HG03378 (cell line): Measurements from ENCODE around the gene IRF4.
"Not testable (repeated sequence)": the region's sequence is repeated elsewhere in the genome, so short reads cannot be mapped to it uniquely, and the experiment has no call there.

Experiments used
- ATAC-seq: cut with Tn5 transposase; IDR thresholded peaks from one replicate; pipeline ENCODE4 v1.9.1; 2021; ENCODE audit warnings: mild to moderate bottlenecking, moderate library complexity; ENCODE audit not compliant: unreplicated experiment

Gene IRF4

DNA sequence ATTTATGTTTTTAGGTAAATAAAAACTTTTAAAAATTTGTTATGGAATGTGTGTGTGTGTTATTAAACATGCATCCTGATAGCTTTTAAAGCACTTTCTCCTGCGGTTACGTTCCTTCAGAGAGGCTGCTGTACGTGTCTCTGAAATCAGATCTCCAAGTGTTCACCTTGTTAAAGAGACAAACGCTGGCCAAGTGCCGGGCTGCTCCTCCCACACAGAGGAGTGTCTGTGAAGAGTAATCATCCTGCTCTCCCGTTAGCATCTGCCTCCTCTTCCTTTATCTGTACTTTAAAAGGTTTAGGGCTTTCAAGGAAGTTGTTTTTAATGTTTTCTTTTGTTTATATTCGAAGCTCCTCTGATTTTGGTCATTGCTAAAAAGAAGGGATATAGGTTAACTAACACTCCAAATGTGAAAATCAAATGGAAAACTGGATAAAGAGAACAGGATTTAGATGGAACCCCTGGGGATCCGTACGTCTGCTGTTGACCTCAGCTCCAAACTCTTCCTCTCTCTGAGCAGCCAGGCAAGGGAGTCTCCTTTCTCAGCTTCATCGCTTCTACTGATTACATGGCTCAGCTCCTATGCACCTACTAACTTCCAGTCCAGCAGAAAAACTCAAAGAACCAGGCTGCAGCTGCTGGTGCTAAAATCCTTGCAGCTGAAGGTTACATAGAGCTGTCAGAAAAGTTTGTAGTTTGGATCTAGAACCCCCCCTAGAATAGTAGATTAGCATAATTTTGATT is 20.0 kb downstream of the IRF4 start:
- no peak for ATAC-seq

DNA sequence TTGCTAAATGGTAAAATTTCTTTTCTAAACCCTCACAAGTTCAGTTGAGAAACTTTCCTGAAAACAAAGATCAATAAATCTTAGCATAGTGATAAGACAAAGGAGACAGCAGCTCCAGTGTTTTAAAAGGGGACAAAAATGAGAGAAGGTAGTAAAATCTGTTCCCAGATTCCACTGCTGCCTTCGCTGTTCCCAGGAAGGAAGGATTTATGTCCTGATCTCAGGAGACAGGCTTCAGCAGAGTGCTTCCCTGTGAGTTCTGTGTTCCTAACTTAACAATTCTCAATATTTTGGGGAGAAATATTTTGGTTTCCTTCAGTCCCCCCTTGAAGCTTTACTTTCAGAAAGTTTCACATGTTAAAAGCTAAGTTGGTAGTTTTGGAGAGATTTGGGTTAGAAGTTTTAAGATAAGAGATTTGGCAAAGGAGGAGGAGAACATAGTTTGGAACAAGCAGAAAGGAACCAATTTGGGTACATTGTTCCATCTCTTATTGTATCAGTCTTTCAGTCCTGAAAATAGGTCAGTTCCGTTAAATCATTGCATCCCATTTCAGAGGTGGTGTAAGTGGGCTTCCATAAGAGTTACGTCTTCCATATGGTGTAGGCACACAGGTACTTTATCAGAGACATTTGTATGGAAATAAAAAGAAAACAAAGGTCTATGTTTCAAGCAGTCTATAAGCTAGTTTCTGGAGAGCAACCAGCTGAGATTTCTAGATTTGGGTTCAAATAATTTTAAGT is 20.8 kb downstream of the IRF4 start:
- ATAC-seq, result no peak

DNA sequence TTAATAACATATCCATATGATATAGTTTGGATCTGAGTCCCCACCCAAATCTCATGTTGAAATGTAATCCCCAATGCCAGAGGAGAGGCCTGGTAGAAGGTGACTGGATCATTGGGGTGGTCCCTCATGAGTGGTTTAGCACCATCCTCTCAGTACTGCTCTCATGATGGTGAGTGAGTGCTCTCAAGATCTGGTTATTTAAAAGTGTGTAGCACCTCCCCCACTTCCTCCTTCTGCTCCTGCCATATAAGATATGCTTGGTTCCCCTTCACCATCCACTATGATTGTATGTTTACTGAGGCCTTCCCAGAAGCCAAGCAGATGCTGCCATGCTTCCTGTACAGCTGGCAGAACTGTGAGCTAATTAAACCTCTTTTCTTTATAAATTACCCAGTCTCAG is 22.9 kb downstream of the IRF4 start:
- no peak for ATAC-seq

DNA sequence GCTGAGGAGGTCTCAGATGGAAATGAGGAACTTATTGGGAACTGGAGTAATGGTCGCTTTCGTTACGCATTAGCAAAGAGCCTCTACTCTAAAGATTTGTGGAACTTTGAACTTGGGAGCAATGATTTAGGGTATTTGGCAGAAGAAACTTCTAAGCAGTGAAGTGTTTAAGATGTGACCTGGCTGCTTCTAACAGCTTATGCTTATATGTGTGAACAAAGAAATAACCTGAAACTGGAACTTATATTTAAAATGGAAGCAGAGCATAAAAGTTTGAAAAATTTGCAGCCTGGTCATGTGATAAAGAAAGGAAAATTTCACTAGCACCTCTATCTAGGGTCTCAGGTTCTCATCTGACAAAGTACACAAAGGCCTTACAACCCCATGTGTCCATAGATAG is 23.5 kb downstream of the IRF4 start:
- no peak for ATAC-seq

DNA sequence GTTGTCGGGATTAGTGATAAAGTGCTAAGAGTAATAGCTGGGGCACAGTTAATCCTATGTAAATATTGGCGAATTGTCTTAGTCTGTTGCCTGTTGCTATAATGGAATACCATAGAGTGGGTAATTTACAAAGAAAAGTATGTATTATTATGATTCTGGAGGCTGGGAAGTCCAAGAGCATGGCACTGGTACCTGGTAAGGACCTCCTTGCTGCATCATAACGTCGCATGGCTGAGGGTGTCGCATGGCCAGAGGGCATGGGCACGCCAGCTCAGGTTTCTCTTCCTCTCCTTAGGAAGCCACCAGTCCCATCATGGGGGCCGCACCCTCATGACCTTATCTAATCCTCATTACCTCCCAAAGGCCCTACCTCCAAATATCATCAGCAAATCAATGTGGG is 29.7 kb downstream of the IRF4 start:
- no peak for ATAC-seq

DNA sequence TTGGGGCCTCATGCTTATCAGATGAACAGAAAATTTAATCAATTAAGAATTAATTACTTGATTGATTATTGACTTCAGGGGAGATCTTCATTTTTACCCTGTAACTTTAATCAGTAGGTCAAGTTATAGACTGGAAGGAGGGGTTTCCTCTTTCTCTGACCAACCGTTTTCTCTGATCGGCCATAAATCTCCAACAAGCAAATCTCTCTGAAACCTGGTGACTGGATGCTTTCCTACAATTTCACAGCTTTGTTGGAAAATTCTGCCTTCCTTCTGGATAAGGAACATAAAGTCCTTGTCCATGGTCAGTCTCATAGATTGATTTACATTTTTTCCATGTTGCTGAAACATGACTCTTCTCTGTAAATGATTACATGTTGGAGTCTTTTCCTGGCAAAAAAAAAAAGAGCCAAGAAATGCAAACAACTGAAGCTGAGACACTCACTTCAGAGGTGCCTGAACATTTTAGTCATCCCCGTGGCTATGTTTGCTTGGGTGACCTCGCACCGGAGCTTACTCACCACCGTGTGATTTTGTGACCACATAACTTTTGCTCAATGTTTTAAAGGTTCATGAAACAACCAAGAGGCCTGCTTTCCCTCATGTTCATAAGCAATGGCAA is 31.0 kb downstream of the IRF4 start:
- peak; percentile 81 for ATAC-seq

DNA sequence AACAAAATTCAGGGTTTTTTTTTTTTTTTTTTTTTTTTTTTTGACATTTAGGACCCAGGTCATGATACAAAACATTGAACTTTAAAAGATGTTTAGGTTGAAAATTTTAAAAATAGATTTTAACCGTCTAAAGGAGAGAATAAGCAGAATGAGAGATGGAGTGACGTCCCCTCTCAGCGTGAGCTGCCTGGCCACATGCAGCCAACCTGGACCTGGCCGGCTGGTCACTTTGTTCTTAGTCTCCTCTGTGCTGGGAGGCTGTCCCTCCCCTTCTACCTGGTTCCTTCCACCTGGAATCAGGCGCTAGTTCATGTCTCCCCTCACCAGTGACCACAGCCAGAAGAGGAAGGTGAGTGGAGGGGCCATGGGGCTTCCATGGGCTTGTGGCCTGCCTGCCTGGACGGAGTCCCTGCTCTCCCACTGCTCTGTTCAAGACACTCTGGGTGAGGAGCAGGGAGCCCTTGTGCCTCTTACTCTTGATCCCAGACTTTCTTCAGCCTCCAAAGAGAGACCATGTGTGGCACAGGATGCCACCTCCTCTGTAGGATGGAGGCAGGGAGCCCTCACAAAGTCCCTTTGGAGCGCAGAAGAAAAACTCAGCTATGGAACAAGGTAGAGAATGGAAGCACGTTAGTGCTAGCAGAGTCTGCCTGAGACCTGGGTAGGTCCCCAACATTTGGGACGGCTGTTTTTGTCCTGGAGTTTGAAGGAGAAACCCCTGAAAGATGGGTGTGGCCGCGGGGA is 31.7 kb downstream of the IRF4 start:
- ATAC-seq, result no peak

DNA sequence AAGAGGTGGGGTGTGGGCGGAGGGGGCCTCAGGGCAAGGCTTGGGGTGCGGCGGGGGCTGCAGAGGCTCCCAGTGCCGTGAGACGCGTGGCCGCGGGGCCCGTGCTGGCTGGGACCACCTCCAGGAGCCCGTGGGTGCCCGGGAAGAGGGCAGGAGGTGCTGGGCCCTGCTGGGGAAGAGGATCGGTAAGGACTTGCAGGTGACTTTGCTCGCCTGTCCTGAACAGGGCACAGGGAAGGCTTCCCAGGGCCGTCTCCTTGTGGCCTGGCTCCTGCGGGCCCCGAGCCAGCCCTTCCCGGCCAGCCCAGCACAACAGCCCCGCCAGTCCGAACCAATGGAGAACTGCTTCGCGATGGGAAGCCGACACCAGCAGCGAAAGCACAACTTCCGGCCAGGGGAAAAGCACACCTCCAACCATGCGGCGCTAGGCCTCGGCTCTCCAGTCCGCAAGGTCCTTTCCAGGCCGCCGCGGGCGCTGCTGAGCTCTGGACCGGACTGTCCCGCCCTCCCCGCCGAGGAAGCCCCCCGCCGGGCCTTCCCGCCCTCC is 32.3 kb downstream of the IRF4 start:
- ATAC-seq, result no peak

DNA sequence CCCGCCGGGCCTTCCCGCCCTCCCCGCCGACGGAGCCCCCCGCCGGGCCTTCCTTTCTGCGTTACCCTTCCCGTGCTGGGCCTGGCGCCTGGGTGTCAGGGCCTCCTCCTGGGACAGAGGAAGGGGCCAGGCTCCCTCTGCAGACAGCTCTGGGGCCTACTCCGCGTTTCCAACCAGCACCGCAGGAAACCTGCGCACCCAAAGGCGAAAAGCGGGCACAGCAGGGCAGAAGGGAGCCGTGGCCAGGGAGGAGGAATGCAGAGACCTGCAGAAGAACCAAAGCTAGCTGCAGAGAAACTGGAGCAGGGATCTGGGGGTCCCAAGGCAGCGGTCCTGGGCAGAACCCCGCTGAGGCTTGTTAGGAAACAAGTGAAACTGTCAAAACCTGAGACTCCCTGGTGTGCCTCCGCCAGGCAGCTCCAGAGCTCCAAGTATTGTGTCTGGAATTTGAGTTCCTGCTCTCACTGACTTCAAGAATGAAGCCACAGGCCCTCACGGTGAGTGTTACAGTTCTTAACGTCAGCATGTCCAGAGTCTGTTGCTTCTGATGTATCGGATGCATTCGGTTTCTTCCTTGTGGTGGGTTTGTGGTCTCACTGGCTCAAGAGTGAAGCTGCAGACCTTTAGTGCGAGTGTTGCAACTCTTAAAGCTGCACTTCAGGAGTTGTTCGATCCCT is 33.3 kb downstream of the IRF4 start:
- ATAC-seq, result no peak

DNA sequence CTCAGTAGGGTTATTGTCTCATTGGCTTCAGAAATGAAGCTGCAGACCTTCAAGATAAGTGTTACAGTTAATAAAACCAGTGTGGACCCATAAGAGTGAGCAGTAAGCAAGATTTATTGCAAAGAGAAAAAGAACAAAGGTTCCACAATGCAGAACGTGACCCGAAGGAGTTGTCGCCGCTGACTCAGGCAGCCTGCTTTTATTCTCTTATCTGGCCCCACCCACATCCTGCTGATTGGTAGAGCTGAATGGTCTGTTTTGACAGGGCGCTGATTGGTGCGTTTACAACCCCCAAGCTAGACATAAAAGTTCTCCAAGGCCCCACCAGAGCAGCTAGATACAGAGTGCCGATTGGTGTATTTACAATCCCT is 33.9 kb downstream of the IRF4 start:
- not testable (repeated sequence) for ATAC-seq

DNA sequence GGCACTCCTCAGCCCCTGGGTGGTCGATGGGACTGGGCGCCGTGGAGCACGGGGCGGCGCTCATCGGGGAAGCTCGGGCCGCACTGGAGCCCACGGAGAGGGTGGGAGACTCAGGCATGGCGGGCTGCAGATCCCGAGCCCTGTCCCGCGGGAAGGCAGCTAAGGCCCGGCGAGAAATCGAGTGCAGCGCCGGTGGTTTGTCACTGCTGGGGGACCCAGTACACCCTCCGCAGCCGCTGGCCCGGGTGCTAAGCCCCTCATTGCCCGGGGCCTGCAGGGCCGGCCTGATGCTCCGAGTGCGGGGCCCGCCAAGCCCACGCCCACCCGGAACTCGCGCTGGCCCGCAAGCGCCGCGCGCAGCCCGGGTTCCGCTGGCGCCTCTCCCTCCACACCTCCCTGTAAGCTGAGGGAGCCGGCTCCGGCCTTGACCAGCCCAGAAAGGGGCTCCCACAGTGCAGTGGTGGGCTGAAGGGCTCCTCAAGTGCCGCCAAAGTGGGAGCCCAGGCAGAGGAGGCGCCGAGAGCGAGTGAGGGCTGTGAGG is 34.7 kb downstream of the IRF4 start:
- not testable (repeated sequence) for ATAC-seq

DNA sequence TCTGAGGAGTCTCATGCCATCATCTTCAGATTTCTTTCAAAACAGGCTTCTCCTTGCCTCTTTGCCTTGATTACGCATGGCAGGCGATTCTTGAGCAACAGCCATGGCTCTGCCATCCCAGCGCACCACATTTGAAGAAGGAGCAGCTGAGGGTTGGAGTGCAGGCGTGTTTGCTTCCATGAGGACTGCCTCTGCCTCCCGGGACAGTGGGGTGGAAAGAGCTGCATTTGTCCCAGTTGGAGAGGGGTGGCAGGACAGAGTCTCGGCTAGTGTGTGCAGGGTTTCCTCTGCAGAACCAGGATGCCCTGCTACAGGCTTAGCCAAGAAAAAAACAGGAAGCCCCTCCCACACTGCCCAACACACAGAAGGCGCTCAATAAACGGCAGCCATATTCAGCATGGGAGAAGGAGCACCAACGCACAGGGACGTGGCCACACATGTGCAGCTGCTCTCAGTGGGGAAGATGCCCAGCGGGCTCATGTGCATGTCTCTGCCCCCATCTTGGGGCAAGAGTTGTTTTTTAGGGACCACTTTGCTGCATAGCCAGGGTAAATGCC is 36.6 kb downstream of the IRF4 start:
- no peak for ATAC-seq

DNA sequence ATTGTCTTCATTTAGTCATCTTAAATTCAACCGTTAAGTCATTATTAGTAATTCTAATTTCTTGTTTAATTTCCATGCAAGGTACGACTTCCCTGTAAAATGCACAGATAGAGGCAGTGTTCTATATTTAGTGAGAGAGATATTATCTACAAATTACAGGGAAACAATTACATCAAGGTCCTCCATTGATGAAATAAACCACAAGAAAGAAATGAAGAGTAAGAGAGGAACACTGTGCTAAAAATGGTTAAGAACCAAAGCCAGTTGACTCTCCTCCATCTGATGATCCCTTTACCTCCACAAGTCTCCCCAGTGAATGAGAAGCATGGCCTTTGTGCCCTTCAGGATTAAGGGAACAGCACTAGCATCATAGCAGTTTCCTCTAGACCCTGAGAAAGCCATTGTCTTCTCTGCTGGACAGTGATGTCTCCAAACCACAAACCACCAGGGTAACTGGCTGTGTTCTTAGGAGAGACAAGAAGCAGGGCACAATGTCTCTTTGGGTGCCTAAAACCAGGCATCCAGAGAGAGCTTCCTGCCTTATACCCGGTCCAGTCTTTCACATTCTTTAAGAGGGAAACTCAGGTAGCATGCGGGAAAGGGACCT is 38.1 kb downstream of the IRF4 start:
- ATAC-seq, result no peak

DNA sequence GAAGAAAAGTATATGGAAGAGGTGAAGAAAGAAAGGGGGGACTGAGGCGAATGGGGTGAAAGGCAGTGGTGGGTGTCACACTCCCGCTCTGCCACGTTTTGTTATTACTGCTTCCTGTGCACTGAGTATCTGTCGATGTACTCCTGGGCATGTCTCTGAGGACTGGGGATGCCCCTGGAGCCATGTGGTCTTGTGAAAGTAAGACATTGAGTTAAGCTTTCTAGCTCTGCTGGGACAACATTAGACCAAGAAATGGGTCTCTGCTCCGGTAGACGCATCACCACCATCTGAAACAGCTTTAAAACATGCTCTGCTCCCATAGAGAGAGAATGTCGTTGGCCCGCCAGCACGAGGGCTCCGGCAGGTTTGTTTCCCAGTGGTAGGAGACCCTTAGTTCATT is 40.0 kb downstream of the IRF4 start:
- peak; percentile 47 for ATAC-seq

DNA sequence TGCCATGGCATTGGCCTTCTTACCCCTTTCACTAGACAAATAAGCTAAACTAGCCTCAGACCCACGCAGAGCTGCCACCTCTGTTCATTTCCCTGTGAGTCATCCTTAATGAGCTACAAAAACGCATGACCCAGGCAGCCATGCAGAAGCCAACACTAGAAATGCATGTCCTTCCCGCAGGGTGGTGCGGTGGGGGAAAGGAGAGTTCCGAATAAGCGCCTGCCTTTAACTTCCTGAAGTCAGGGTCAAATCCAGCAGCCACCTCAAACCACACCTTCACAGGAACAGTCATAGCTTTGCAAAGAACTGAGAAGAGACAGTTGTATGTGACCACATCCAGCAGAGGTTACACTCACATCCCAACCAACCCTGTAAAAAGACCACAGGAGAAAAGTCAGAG is 40.4 kb downstream of the IRF4 start:
- peak; percentile 16 for ATAC-seq

DNA sequence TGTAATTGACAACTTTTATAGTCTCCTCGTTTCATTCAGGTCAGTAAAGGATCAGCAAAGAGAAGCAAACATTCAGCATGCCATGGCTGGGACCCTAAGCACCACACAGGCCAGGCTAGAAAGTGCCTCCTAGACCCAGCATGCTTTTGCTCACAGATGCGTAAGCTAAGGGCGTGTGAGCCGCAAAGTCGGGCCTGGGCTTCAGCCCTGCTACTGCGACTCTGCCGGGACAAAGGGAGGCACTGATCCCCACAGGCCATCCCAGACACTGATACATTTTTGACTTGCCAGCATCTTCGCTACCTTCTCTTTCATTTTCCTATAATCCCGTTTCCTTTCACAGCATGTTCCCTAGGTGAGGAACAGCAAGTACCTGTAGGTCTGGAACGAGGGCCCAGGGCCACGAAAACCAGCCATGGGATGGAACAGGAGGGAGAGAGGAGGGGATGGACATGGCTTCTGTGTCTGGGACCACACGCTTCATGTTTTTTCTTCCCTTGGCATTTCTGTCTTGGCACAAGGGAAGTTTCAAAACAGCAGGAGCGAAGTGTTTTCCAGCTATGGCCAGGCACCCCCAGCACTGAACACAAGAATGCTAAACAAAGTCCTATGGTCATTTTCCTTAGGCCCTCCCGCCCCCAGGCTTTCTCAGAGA is 42.6 kb downstream of the IRF4 start:
- ATAC-seq, result no peak

DNA sequence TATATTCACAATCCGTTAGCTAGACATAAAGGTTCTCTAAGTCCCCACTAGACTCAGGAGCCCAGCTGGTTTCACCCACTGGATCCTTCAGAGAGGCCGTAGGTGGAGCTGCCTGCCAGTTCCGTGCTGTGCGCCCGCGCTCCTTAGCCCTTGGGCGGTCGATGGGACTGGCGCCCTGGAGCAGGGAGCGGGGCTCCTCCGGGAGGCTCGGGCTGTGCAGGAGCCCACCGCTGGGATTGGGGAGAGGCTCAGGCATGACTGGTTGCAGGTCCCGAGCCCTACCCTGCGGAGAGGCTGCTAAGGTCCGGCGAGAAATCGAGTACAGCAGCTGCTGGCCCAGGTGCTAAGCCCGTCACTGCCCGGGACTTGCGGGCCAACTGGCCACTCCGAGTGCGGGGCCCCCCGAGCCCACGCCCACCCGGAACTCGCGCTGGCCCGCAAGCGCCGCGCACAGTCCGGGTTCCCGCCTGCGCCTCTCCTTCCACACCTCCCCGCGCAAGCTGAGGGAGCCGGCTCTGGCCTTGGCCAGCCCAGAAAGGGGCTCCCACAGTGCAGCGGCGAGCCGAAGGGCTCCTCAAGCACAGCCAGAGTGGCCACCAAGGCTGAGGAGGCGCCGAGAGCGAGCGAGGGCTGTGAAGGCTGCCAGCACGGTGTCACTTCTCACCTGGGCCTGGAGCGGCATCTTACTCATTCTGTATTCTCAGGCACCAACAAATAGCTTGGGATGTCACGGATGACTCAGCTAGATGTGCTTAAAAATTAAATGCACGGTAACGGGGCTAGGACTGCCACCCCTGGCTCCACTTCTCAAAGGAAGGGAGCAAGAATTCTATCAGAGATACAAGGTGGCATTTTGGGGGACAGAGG is 44.1 kb downstream of the IRF4 start:
- no peak for ATAC-seq
